Endothelial cell of umbilical vein (primary cell): ENCODE measurements around the gene MID2. TPM values are rescaled to one million over a fixed set of nuclear protein-coding genes. Genes with fewer than 3 reads are reported as not detected.

ENCODE experiments used
- BruUV-seq: library from RNA; stranded (reverse); fragments of 400-500 nt; replicated peaks from 2 replicates; lab custom pipeline; 2021; lab: Mats Ljungman, UMichigan
- CTCF ChIA-PET: fragments of 300-600, 350-600 bp; sonication (Branson Sonifier 250); formaldehyde crosslinking; loops from one replicate; lab custom pipeline; 2021; ENCODE audit warnings: antibody characterized with exemption, inconsistent platforms; lab: Charles Lee
- POLR2A ChIA-PET: fragments of 300-600, 350-600 bp; sonication (Branson Sonifier 250); formaldehyde crosslinking; loops from one replicate; lab custom pipeline; 2021; ENCODE audit warnings: antibody characterized with exemption, inconsistent platforms; lab: Charles Lee
- DNase-seq: peaks from one replicate; pipeline ENCODE4 v3.0.0-alpha.2; 2011; ENCODE audit warnings: low read depth, low spot score
- FAIRE-seq: peaks from 2 replicates; lab custom pipeline; 2011; peaks lifted over from hg19 to GRCh38; lab: Jason Lieb, UNC
- H2AFZ ChIP-seq: 2 replicates; pipeline ENCODE4 v1.6.0; 2012; ENCODE audit warnings: low read depth, low read length, control low read depth, inconsistent platforms
- H3K27ac ChIP-seq: 2 replicates; pipeline ENCODE4 v1.5.1; 2011; ENCODE audit warnings: low read depth, mild to moderate bottlenecking, control low read depth, low read length, moderate library complexity; ENCODE audit not compliant: insufficient read depth
- H3K27me3 ChIP-seq, 2 experiments: 2 replicates each; pipeline versions ENCODE4 v1.6.0 to v1.6.1; 2011; ENCODE audit warnings: low read length in 2 of 2, mixed read lengths in 1 of 2; ENCODE audit not compliant: control insufficient read depth in 2 of 2, insufficient read depth in 2 of 2
- H3K36me3 ChIP-seq, 2 experiments: 2 replicates in 1 of 2; 3 replicates in 1 of 2; pipeline ENCODE4 v1.5.1; 2011; ENCODE audit warnings: low read length in 2 of 2, mild to moderate bottlenecking in 1 of 2, moderate library complexity in 1 of 2; ENCODE audit not compliant: control insufficient read depth in 2 of 2, insufficient read depth in 2 of 2; ENCODE audit errors: extremely low read depth in 1 of 2
- H3K4me1 ChIP-seq: 3 replicates; pipeline ENCODE4 v1.5.1; 2011; ENCODE audit warnings: mild to moderate bottlenecking, low read length; ENCODE audit not compliant: control insufficient read depth, insufficient read depth; ENCODE audit errors: extremely low read depth
- H3K4me2 ChIP-seq: 2 replicates; pipeline ENCODE4 v1.6.1; 2011; ENCODE audit warnings: low read length, control low read depth, mixed read lengths; ENCODE audit not compliant: insufficient read depth
- H3K4me3 ChIP-seq, 3 experiments: fragments of 200-600 bp in 1 of 3; sonication (generic), shearing (Covaris generic) in 1 of 3; replicated peaks in 1 of 3; 2 replicates each; pipeline ENCODE4 v1.5.1; 2011 to 2016; ENCODE audit warnings: control low read depth in 3 of 3, low read length in 3 of 3, mild to moderate bottlenecking in 2 of 3, inconsistent platforms in 1 of 3, low read depth in 1 of 3, moderate library complexity in 1 of 3; ENCODE audit not compliant: insufficient read depth in 1 of 3
- H3K79me2 ChIP-seq: 2 replicates; pipeline ENCODE4 v1.6.0; 2012; ENCODE audit warnings: low read length, inconsistent platforms; ENCODE audit not compliant: control insufficient read depth, insufficient read depth
- H3K9ac ChIP-seq: replicated peaks from 2 replicates; pipeline ENCODE3; 2011; ENCODE audit warnings: low read length, control low read depth; ENCODE audit not compliant: insufficient read depth; ENCODE audit errors: extremely low read depth
- H3K9me1 ChIP-seq: replicated peaks from 3 replicates; pipeline ENCODE4 v1.6.0; 2011; ENCODE audit warnings: mild to moderate bottlenecking, low read length; ENCODE audit not compliant: control insufficient read depth, insufficient read depth; ENCODE audit errors: extremely low read depth
- H3K9me3 ChIP-seq: replicated peaks from 2 replicates; pipeline ENCODE4 v1.5.1; 2012; ENCODE audit warnings: low read length, inconsistent platforms; ENCODE audit not compliant: control insufficient read depth, insufficient read depth
- H4K20me1 ChIP-seq: replicated peaks from 2 replicates; pipeline ENCODE3; 2011; ENCODE audit warnings: mild to moderate bottlenecking, low read length; ENCODE audit not compliant: control insufficient read depth, insufficient read depth; ENCODE audit errors: extremely low read depth
- EZH2 ChIP-seq: IDR thresholded peaks from 2 replicates; pipeline ENCODE4 v1.6.1; 2012; ENCODE audit warnings: borderline replicate concordance, low read depth, mild to moderate bottlenecking, moderate library complexity, low read length, inconsistent platforms; ENCODE audit not compliant: severe bottlenecking
- FOS ChIP-seq: IDR thresholded peaks from 2 replicates; pipeline ENCODE4 v1.6.1; 2011; ENCODE audit warnings: mild to moderate bottlenecking, low read length, moderate library complexity, borderline replicate concordance; ENCODE audit not compliant: insufficient read depth
- GATA2 ChIP-seq: IDR thresholded peaks from 2 replicates; pipeline ENCODE4 v1.7.0; 2011; ENCODE audit warnings: low read depth, mild to moderate bottlenecking, moderate library complexity, mixed read lengths, low read length; ENCODE audit not compliant: insufficient read length, insufficient read depth
- JUN ChIP-seq: IDR thresholded peaks from 2 replicates; pipeline ENCODE4 v1.6.1; 2011; ENCODE audit warnings: borderline replicate concordance, low read depth; ENCODE audit not compliant: insufficient read length, insufficient read depth
- MYC ChIP-seq: IDR thresholded peaks from one replicate; pipeline ENCODE4 v1.6.1; 2011; ENCODE audit warnings: mild to moderate bottlenecking, low read depth, low read length
- POLR2A ChIP-seq: IDR thresholded peaks from 2 replicates; pipeline ENCODE4 v1.6.1; 2012; ENCODE audit warnings: low read depth, mild to moderate bottlenecking, control low read depth, low read length
- POLR2AphosphoS5 ChIP-seq: IDR thresholded peaks from 2 replicates; pipeline ENCODE4 v1.6.1; 2012; ENCODE audit warnings: low read depth, mild to moderate bottlenecking, control low read depth, low read length, moderate library complexity; ENCODE audit not compliant: insufficient read depth
- dilution Hi-C: fragments of 300-500 bp; cut with MboI; formaldehyde crosslinking; loops from one replicate; pipeline ENCODE4 v1.15.0; 2019; ENCODE audit warnings: low sequenced_read_pairs; ENCODE audit not compliant: extremely low pct_ligation_motif_present
- intact Hi-C: fragments of 100-400 bp; cut with micrococcal nuclease; formaldehyde crosslinking; loops from one replicate; pipeline ENCODE4 v1.10.0; 2022
- polyA plus RNA-seq, 4 experiments: library from polyadenylated mRNA; depleted of rRNA in 3 of 4; stranded (reverse) in 3 of 4; unstranded in 1 of 4; fragments of >200 nt; gene quantifications; 2 replicates each; pipeline versions ENCODE4 v1.2.1 to v1.2.3, GENCODE V29; 2011 to 2012; ENCODE audit warnings: missing spikeins in 1 of 4
- total RNA-seq: library from RNA; stranded (reverse); gene quantifications from 2 replicates; pipeline ENCODE4 v1.2.3, GENCODE V29; 2021
- TF ChIP-seq, protein P1 (sequence below), 2 donors: IDR thresholded peaks; 1 replicate in 1 of 2; 2 replicates in 1 of 2; pipeline ENCODE4 v1.5.1; 2011; ENCODE audit warnings: low read length in 2 of 2, mild to moderate bottlenecking in 2 of 2, moderate library complexity in 2 of 2, control low read depth in 1 of 2, inconsistent platforms in 1 of 2, low read depth in 1 of 2; ENCODE audit not compliant: insufficient read depth in 1 of 2; ENCODE audit errors: extremely low read depth in 1 of 2
- TF ChIP-seq, protein P2 (sequence below): IDR thresholded peaks from 2 replicates; pipeline ENCODE4 v1.6.1; 2011; ENCODE audit not compliant: insufficient read depth, insufficient read length

The MID2 gene
- total and polyA plus RNA-seq, 2 donors (not counting 3 experiments of a cell fraction or from before 2014, with no cell fraction given): 16.4 to 25.3 TPM

DNA sequence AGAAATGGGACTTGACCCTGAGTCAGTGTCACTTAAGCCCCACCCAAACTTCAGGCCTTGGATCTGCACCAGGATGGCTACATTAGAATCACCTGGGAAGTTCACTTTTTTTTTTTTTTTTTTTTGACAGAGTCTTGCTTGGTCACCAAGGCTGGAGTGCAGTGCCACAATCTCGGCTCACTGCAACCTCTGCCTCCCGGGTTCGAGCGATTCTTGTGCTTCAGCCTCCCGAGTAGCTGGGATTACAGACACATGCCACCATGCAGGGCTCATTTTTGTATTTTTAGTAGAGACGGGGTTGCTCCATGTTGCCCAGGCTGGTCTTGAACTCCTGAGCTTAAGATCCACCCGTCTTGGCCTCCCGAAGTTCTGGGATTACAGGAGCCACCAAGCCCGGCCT is 45.1 kb upstream of the MID2 start:
- Histone ChIP-seq H3K4me1 (peaks cover 6% of the 10 kb centered on the region), H4K20me1 (no peaks in the 10 kb centered on the region), H3K9me1 (no peaks in the 10 kb centered on the region), H3K4me3 (no peak overlapping the region), H2AFZ (no peak overlapping the region), H3K9ac (no peak overlapping the region), H3K27ac (no peak overlapping the region), H3K27me3 (no peaks in the 10 kb centered on the region), H3K4me2 (no peak overlapping the region), H3K79me2 (no peaks in the 10 kb centered on the region), H3K9me3 (no peaks in the 10 kb centered on the region), H3K36me3 (no peaks in the 10 kb centered on the region)
- FAIRE-seq (no peak), DNase-seq (no peak)
- intact Hi-C loops: no loop called here
- TF ChIP-seq JUN (no peak), POLR2AphosphoS5 (no peak), POLR2A (no peak), EZH2 (no peak), FOS (no peak), GATA2 (no peak), MYC (no peak)
- TF ChIP-seq, protein P1, sequence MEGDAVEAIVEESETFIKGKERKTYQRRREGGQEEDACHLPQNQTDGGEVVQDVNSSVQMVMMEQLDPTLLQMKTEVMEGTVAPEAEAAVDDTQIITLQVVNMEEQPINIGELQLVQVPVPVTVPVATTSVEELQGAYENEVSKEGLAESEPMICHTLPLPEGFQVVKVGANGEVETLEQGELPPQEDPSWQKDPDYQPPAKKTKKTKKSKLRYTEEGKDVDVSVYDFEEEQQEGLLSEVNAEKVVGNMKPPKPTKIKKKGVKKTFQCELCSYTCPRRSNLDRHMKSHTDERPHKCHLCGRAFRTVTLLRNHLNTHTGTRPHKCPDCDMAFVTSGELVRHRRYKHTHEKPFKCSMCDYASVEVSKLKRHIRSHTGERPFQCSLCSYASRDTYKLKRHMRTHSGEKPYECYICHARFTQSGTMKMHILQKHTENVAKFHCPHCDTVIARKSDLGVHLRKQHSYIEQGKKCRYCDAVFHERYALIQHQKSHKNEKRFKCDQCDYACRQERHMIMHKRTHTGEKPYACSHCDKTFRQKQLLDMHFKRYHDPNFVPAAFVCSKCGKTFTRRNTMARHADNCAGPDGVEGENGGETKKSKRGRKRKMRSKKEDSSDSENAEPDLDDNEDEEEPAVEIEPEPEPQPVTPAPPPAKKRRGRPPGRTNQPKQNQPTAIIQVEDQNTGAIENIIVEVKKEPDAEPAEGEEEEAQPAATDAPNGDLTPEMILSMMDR (IDR thresholded peaks at IDR 0.05; ENCODE audit: extremely low read depth in 1 of 2, insufficient read depth in 1 of 2, low read depth in 1 of 2, low read length in 2 of 2): no peak
- TF ChIP-seq, protein P2, sequence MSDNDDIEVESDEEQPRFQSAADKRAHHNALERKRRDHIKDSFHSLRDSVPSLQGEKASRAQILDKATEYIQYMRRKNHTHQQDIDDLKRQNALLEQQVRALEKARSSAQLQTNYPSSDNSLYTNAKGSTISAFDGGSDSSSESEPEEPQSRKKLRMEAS: no peak
- POLR2A ChIA-PET: no interaction called here
- CTCF ChIA-PET: interaction anchor here (1.4 kb wide), 1 partner anchor 113 kb away, joined by 4 read pairs; no protein-coding TSS in a partner anchor
- dilution Hi-C loops: no loop called here
- no TSS peak for BruUV-seq
